ENCODE data around the gene RSBN1L.

The RSBN1L gene

DNA sequence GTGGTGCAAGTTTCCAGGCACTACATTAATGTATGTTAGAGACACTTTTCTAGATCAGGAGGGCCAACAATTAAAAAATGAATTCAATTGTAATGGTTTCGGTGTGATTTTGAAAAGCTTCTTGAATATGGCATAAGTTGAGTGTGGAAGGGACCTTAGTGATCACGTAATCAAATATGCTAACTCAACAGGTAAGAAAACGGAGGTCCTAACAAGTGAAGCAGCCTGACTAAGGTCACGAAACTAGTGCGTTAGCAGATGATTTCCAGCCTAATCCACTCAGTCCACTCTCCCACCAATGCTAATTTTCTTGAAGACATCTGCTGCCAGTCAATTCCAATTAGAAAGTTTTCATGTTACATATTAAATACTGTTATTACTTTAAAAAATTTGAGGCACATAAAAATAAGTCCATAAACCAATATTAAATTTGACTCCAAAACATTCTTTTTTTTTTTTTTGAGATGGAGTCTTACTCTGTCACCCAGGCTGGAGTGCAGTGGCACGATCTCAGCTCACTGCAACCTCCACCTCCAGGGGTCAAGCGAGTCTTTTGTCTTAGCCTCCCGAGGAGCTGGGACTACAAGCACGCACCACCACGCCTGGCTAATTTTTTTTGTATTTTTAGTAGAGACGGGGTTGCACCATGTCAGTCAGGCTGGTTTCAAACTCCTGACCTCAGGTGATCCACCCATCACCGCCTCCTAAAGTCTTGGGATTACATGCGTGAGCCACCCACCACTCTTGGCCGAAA lies 2.3 kb upstream of the RSBN1L start:
- no peak for DNase-seq (ENCODE audit: extremely low spot score)
- CTCF ChIA-PET: interaction anchor here (2.0 kb wide), 1 partner anchor 66 kb away, joined by 5 read pairs; no protein-coding TSS in a partner anchor
- no peak for TF ChIP-seq ELF4 (IDR thresholded peaks at IDR 0.05)
- POLR2A ChIA-PET: interaction anchor here (0.6 to 0.7 kb wide), 2 partner anchors 9 to 11 kb away, joined by 4 read pairs; no protein-coding TSS in a partner anchor

DNA sequence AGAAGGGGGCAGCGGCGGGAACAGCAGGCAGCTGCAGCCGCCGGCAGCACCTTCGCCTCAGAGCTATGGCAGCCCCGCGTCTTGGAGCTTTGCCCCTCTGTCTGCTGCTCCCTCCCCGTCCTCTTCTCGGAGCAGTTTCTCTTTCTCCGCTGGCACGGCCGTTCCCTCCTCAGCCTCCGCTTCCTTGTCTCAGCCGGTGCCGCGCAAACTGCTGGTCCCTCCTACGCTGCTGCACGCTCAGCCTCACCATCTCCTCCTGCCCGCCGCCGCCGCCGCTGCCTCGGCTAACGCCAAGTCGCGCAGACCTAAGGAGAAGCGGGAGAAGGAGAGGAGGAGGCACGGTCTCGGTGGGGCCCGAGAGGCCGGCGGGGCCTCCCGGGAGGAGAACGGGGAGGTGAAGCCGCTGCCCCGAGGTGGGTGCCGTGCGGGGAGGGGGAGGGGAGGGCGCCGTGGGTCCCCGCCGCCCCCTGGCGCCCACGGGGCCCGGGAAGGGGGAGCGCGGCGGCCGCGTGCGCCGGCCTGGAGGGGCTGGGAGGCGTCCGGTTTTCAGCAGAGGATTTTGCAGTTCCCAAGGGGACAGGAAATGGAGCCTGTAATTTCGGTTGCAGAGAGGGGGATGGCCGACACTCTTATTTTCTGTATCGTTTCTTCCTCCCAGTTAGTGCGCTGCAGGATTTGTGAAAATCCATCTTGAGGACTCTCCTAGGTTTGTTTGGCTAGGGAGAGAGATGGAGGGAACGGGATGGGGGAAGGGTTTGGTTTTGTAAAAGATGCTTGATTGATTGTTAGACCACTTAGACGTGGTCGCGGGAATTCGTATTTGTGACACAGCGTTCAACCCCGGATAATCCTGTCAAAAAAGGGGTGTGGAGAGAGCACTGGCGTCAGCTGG lies 630 bp downstream of the RSBN1L start:
- peak; percentile 36 for DNase-seq (ENCODE audit: extremely low spot score)
- POLR2A ChIA-PET: interaction anchor here (0.6 to 1.7 kb wide), 11 partner anchors 8 to 148 kb away, joined by 3 to 13 read pairs (median 4); partner anchors contain the start of genes PHTF2 and TMEM60
- CTCF ChIA-PET: interaction anchor here (0.9 kb wide), 1 partner anchor 47 kb away, joined by 3 read pairs; no protein-coding TSS in a partner anchor
- TF ChIP-seq, protein P1, sequence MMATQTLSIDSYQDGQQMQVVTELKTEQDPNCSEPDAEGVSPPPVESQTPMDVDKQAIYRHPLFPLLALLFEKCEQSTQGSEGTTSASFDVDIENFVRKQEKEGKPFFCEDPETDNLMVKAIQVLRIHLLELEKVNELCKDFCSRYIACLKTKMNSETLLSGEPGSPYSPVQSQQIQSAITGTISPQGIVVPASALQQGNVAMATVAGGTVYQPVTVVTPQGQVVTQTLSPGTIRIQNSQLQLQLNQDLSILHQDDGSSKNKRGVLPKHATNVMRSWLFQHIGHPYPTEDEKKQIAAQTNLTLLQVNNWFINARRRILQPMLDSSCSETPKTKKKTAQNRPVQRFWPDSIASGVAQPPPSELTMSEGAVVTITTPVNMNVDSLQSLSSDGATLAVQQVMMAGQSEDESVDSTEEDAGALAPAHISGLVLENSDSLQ (IDR thresholded peaks at IDR 0.05): peak; percentile 46; the same call in 1 of the 2 replicates
- no peak for TF ChIP-seq TARDBP (IDR thresholded peaks at IDR 0.05)

DNA sequence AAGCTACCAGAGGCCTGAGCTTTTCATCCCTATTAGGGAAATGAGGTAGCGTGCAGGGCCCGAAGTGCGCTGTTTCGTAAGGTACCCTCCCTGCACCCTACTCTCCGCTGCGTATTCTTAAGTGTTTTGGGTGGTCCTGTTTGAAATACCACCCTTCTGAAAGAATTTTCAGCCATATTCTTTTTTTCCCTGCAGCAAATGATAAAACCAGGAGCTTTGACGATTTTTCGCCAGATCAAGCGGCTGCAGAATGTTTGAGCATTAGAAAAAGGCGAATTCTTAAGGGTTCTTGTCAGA lies 1.2 kb downstream of the RSBN1L start:
- TF ChIP-seq BHLHE40 (IDR thresholded peaks at IDR 0.05; ENCODE audit: borderline replicate concordance) (no peak), ZNF384 (IDR thresholded peaks at IDR 0.05) (no peak), ARNT (IDR thresholded peaks at IDR 0.05) (no peak), FOXA1 (IDR thresholded peaks at IDR 0.05) (no peak), SP1 (IDR thresholded peaks at IDR 0.05) (no peak), NFRKB (IDR thresholded peaks at IDR 0.05) (no peak), SUZ12 (IDR thresholded peaks at IDR 0.05) (no peak), ELF4 (IDR thresholded peaks at IDR 0.05) (no peak), LEF1 (IDR thresholded peaks at IDR 0.05; ENCODE audit: borderline replicate concordance) (no peak), FOXM1 (IDR thresholded peaks at IDR 0.05; ENCODE audit: borderline replicate concordance) (no peak), L3MBTL2 (conservative IDR thresholded peaks at IDR 0.05) (no peak), FOXK2 (IDR thresholded peaks at IDR 0.05) (no peak), TARDBP (IDR thresholded peaks at IDR 0.05) (no peak), CTBP1 (IDR thresholded peaks at IDR 0.05; ENCODE audit: borderline replicate concordance) (no peak), HDGF (IDR thresholded peaks at IDR 0.05; ENCODE audit: borderline replicate concordance) (no peak)
- TF ChIP-seq, protein P1 (IDR thresholded peaks at IDR 0.05): no peak
- ChIA-PET CTCF (interaction anchor here (1.0 kb wide), 1 partner anchor 62 kb away, joined by 5 read pairs; no protein-coding TSS in a partner anchor), POLR2A (interaction anchor here (1.0 to 1.7 kb wide), 3 partner anchors 37 to 147 kb away, joined by 3 to 4 read pairs (median 3); no protein-coding TSS in a partner anchor)
- no peak for DNase-seq (ENCODE audit: extremely low spot score)

- no peak for DNase-seq (ENCODE audit: extremely low spot score)
- ChIA-PET POLR2A (interaction anchor here (1.0 to 1.2 kb wide), 2 partner anchors 37 to 63 kb away, joined by 3 read pairs; no protein-coding TSS in a partner anchor), CTCF (interaction anchor here (0.6 to 1.0 kb wide), 2 partner anchors 61 to 66 kb away, joined by 3 to 5 read pairs; no protein-coding TSS in a partner anchor)
- TF ChIP-seq, protein P1 (IDR thresholded peaks at IDR 0.05): no peak
- TF ChIP-seq FOXK2 (IDR thresholded peaks at IDR 0.05): no peak
- no peak for TF ChIP-seq SP1 (IDR thresholded peaks at IDR 0.05)
- no peak for TF ChIP-seq NFRKB (IDR thresholded peaks at IDR 0.05)
- TF ChIP-seq FOXA1 (IDR thresholded peaks at IDR 0.05): no peak
- no peak for TF ChIP-seq BHLHE40 (IDR thresholded peaks at IDR 0.05; ENCODE audit: borderline replicate concordance)
- TF ChIP-seq L3MBTL2 (conservative IDR thresholded peaks at IDR 0.05): no peak
These were observed 1.9 kb downstream of the RSBN1L start for GRCh38 chr7:77698042-77698625.

GRCh38 chr7:77699056-77699455 lies 2.8 kb downstream of the RSBN1L start:
- ChIA-PET POLR2A (interaction anchor here (0.7 kb wide), 1 partner anchor 351 kb away, joined by 3 read pairs; no protein-coding TSS in a partner anchor), CTCF (no interaction called here)
- no peak for DNase-seq (ENCODE audit: extremely low spot score)

GRCh38 chr7:77702513-77702912 lies 6.3 kb downstream of the RSBN1L start:
- no peak for TF ChIP-seq FOXM1 (IDR thresholded peaks at IDR 0.05; ENCODE audit: borderline replicate concordance)
- TF ChIP-seq SP1 (IDR thresholded peaks at IDR 0.05): no peak
- TF ChIP-seq SUZ12 (IDR thresholded peaks at IDR 0.05): no peak
- no peak for TF ChIP-seq LEF1 (IDR thresholded peaks at IDR 0.05; ENCODE audit: borderline replicate concordance)
- no peak for TF ChIP-seq HDGF (IDR thresholded peaks at IDR 0.05; ENCODE audit: borderline replicate concordance)
- no peak for TF ChIP-seq CTBP1 (IDR thresholded peaks at IDR 0.05; ENCODE audit: borderline replicate concordance)
- TF ChIP-seq, protein P1 (IDR thresholded peaks at IDR 0.05): no peak
- TF ChIP-seq ZNF384 (IDR thresholded peaks at IDR 0.05): no peak
- no peak for TF ChIP-seq FOXA1 (IDR thresholded peaks at IDR 0.05)
- TF ChIP-seq L3MBTL2 (conservative IDR thresholded peaks at IDR 0.05): no peak
- CTCF ChIA-PET: interaction anchor here (0.6 kb wide), 1 partner anchor 46 kb away, joined by 4 read pairs; no protein-coding TSS in a partner anchor
- POLR2A ChIA-PET: interaction anchor here (0.6 kb wide), 1 partner anchor 26 kb away, joined by 3 read pairs; no protein-coding TSS in a partner anchor
- no peak for DNase-seq (ENCODE audit: extremely low spot score)

More at GRCh38 chr7:77699056-77699455, 2.8 kb downstream of the RSBN1L start:
- TF ChIP-seq TARDBP (IDR thresholded peaks at IDR 0.05) (no peak), FOXM1 (IDR thresholded peaks at IDR 0.05; ENCODE audit: borderline replicate concordance) (no peak)

Data from HEK293T (cell line).